Measurements from ENCODE around the gene PDE1C. TPM values are rescaled to one million over a fixed set of nuclear protein-coding genes. Genes with fewer than 3 reads are reported as not detected.

Gene PDE1C
- total and polyA plus RNA-seq, 4 experiments from 2014 or later: not detected

- no peaks in the 10 kb centered on the region for H3K27me3 Mint-ChIP-seq
- CTCF ChIA-PET (ENCODE audit: partially characterized antibody): no interaction called here
- no peaks in the 10 kb centered on the region for H3K4me1 Mint-ChIP-seq
- H3K4me3 ChIP-seq (ENCODE audit: low read length in 2 of 2): no peak overlapping the region
- no peaks in the 10 kb centered on the region for H3K27me3 ChIP-seq (ENCODE audit: insufficient read depth, low read length)
- peaks cover 0 to 5% (median 0%) of the 10 kb centered on the region in 8 donors for H3K9me3 Mint-ChIP-seq
- H3K4me3 Mint-ChIP-seq: no peak overlapping the region
- POLR2A ChIA-PET (ENCODE audit: partially characterized antibody): no interaction called here
- no peak overlapping the region for H3K27ac ChIP-seq (ENCODE audit: low read depth, low read length)
- H3K36me3 Mint-ChIP-seq: no peaks in the 10 kb centered on the region
- no peaks in the 10 kb centered on the region for H3K36me3 ChIP-seq (ENCODE audit: insufficient read depth, low read length)
- no peak overlapping the region for H3K27ac Mint-ChIP-seq
- no peaks in the 10 kb centered on the region for H3K4me1 ChIP-seq (ENCODE audit: insufficient read depth, low read length)
- intact Hi-C loops (cut with micrococcal nuclease): no loop called here
- no peaks in the 10 kb centered on the region for H3K9me3 ChIP-seq (ENCODE audit: control insufficient read depth in 1 of 2, low read length in 2 of 2)
- no peak for DNase-seq
Observed at GRCh38 chr7:31903962-31904361, 166.2 kb downstream of the PDE1C start.

- no peak for DNase-seq
- POLR2A ChIA-PET (ENCODE audit: partially characterized antibody): no interaction called here
- H3K36me3 ChIP-seq (ENCODE audit: insufficient read depth, low read length): no peaks in the 10 kb centered on the region
- H3K27me3 ChIP-seq (ENCODE audit: insufficient read depth, low read length): no peaks in the 10 kb centered on the region
- H3K4me1 ChIP-seq (ENCODE audit: insufficient read depth, low read length): no peaks in the 10 kb centered on the region
- no peak overlapping the region for H3K4me3 Mint-ChIP-seq
- no peak overlapping the region for H3K4me3 ChIP-seq (ENCODE audit: low read length in 2 of 2)
- no peaks in the 10 kb centered on the region for H3K27me3 Mint-ChIP-seq
- H3K4me1 Mint-ChIP-seq: no peaks in the 10 kb centered on the region
- H3K9me3 ChIP-seq (ENCODE audit: control insufficient read depth in 1 of 2, low read length in 2 of 2): no peaks in the 10 kb centered on the region
- H3K36me3 Mint-ChIP-seq: no peaks in the 10 kb centered on the region
- H3K27ac Mint-ChIP-seq: no peak overlapping the region
- intact Hi-C loops (cut with micrococcal nuclease): no loop called here
- H3K9me3 Mint-ChIP-seq: peaks cover 0 to 13% (median 5%) of the 10 kb centered on the region in 8 donors
- CTCF ChIA-PET (ENCODE audit: partially characterized antibody): no interaction called here
- H3K27ac ChIP-seq (ENCODE audit: low read depth, low read length): no peak overlapping the region
Observed at GRCh38 chr7:31899356-31899927, 170.8 kb downstream of the PDE1C start.

GRCh38 chr7:31896925-31897324 lies 173.3 kb downstream of the PDE1C start:
- Histone ChIP-seq H3K27me3 (ENCODE audit: insufficient read depth, low read length) (no peaks in the 10 kb centered on the region), H3K4me1 (ENCODE audit: insufficient read depth, low read length) (no peaks in the 10 kb centered on the region), H3K27ac (ENCODE audit: low read depth, low read length) (no peak overlapping the region), H3K4me3 (ENCODE audit: low read length in 2 of 2) (no peak overlapping the region), H3K36me3 (ENCODE audit: insufficient read depth, low read length) (no peaks in the 10 kb centered on the region), H3K9me3 (ENCODE audit: control insufficient read depth in 1 of 2, low read length in 2 of 2) (no peaks in the 10 kb centered on the region)
- POLR2A ChIA-PET (ENCODE audit: partially characterized antibody): no interaction called here
- Mint-ChIP-seq H3K27me3 (no peaks in the 10 kb centered on the region), H3K4me3 (no peak overlapping the region), H3K9me3 (peaks cover 0 to 15% (median 5%) of the 10 kb centered on the region in 8 donors), H3K27ac (no peak overlapping the region), H3K4me1 (no peaks in the 10 kb centered on the region), H3K36me3 (no peaks in the 10 kb centered on the region)
- CTCF ChIA-PET (ENCODE audit: partially characterized antibody): no interaction called here
- intact Hi-C loops (cut with micrococcal nuclease): no loop called here
- DNase-seq: no peak

- DNase-seq: no peak
- Histone ChIP-seq H3K27me3 (ENCODE audit: insufficient read depth, low read length) (no peaks in the 10 kb centered on the region), H3K27ac (ENCODE audit: low read depth, low read length) (no peak overlapping the region), H3K4me3 (ENCODE audit: low read length in 2 of 2) (no peak overlapping the region), H3K9me3 (ENCODE audit: control insufficient read depth in 1 of 2, low read length in 2 of 2) (no peaks in the 10 kb centered on the region), H3K36me3 (ENCODE audit: insufficient read depth, low read length) (no peaks in the 10 kb centered on the region), H3K4me1 (ENCODE audit: insufficient read depth, low read length) (no peaks in the 10 kb centered on the region)
- POLR2A ChIA-PET (ENCODE audit: partially characterized antibody): no interaction called here
- intact Hi-C loops (cut with micrococcal nuclease): no loop called here
- Mint-ChIP-seq H3K36me3 (no peaks in the 10 kb centered on the region), H3K9me3 (peaks cover 0 to 15% (median 6%) of the 10 kb centered on the region in 8 donors), H3K4me1 (no peaks in the 10 kb centered on the region), H3K4me3 (no peak overlapping the region), H3K27me3 (no peaks in the 10 kb centered on the region), H3K27ac (peak overlapping the region in 1 of 7 donors; percentile 48)
- CTCF ChIA-PET (ENCODE audit: partially characterized antibody): no interaction called here
Observed at GRCh38 chr7:31894308-31894707, 175.9 kb downstream of the PDE1C start.

GRCh38 chr7:31893365-31893764 lies 176.8 kb downstream of the PDE1C start:
- DNase-seq: no peak
- Histone ChIP-seq H3K9me3 (ENCODE audit: control insufficient read depth in 1 of 2, low read length in 2 of 2) (no peaks in the 10 kb centered on the region), H3K27ac (ENCODE audit: low read depth, low read length) (no peak overlapping the region), H3K36me3 (ENCODE audit: insufficient read depth, low read length) (no peaks in the 10 kb centered on the region), H3K27me3 (ENCODE audit: insufficient read depth, low read length) (no peaks in the 10 kb centered on the region), H3K4me3 (ENCODE audit: low read length in 2 of 2) (no peak overlapping the region), H3K4me1 (ENCODE audit: insufficient read depth, low read length) (no peaks in the 10 kb centered on the region)
- ChIA-PET POLR2A (ENCODE audit: partially characterized antibody) (no interaction called here), CTCF (ENCODE audit: partially characterized antibody) (no interaction called here)
- Mint-ChIP-seq H3K4me3 (no peak overlapping the region), H3K4me1 (no peaks in the 10 kb centered on the region), H3K9me3 (peaks cover 0 to 15% (median 6%) of the 10 kb centered on the region in 8 donors), H3K27ac (no peak overlapping the region), H3K36me3 (no peaks in the 10 kb centered on the region), H3K27me3 (no peaks in the 10 kb centered on the region)
- intact Hi-C loops (cut with micrococcal nuclease): no loop called here

- ChIA-PET CTCF (ENCODE audit: partially characterized antibody) (no interaction called here), POLR2A (ENCODE audit: partially characterized antibody) (no interaction called here)
- H3K27me3 ChIP-seq (ENCODE audit: insufficient read depth, low read length): no peaks in the 10 kb centered on the region
- no peak for DNase-seq
- no peaks in the 10 kb centered on the region for H3K9me3 ChIP-seq (ENCODE audit: control insufficient read depth in 1 of 2, low read length in 2 of 2)
- H3K27ac Mint-ChIP-seq: no peak overlapping the region
- H3K27me3 Mint-ChIP-seq: no peaks in the 10 kb centered on the region
- H3K4me3 ChIP-seq (ENCODE audit: low read length in 2 of 2): no peak overlapping the region
- peaks cover 0 to 15% (median 6%) of the 10 kb centered on the region in 8 donors for H3K9me3 Mint-ChIP-seq
- no peak overlapping the region for H3K4me3 Mint-ChIP-seq
- intact Hi-C loops (cut with micrococcal nuclease): no loop called here
- no peaks in the 10 kb centered on the region for H3K36me3 ChIP-seq (ENCODE audit: insufficient read depth, low read length)
- no peaks in the 10 kb centered on the region for H3K36me3 Mint-ChIP-seq
- no peaks in the 10 kb centered on the region for H3K4me1 Mint-ChIP-seq
- no peaks in the 10 kb centered on the region for H3K4me1 ChIP-seq (ENCODE audit: insufficient read depth, low read length)
- H3K27ac ChIP-seq (ENCODE audit: low read depth, low read length): no peak overlapping the region
Observed at GRCh38 chr7:31892099-31892829, 177.9 kb downstream of the PDE1C start.

GRCh38 chr7:31890766-31891165 lies 179.4 kb downstream of the PDE1C start:
- Mint-ChIP-seq H3K9me3 (peaks cover 3 to 22% (median 8%) of the 10 kb centered on the region in 8 donors), H3K36me3 (no peaks in the 10 kb centered on the region), H3K4me3 (no peak overlapping the region), H3K27me3 (no peaks in the 10 kb centered on the region), H3K4me1 (no peaks in the 10 kb centered on the region), H3K27ac (no peak overlapping the region)
- Histone ChIP-seq H3K27ac (ENCODE audit: low read depth, low read length) (no peak overlapping the region), H3K27me3 (ENCODE audit: insufficient read depth, low read length) (no peaks in the 10 kb centered on the region), H3K36me3 (ENCODE audit: insufficient read depth, low read length) (no peaks in the 10 kb centered on the region), H3K4me1 (ENCODE audit: insufficient read depth, low read length) (no peaks in the 10 kb centered on the region), H3K9me3 (ENCODE audit: control insufficient read depth in 1 of 2, low read length in 2 of 2) (no peaks in the 10 kb centered on the region), H3K4me3 (ENCODE audit: low read length in 2 of 2) (no peak overlapping the region)
- no peak for DNase-seq
- ChIA-PET POLR2A (ENCODE audit: partially characterized antibody) (no interaction called here), CTCF (ENCODE audit: partially characterized antibody) (no interaction called here)
- intact Hi-C loops (cut with micrococcal nuclease): no loop called here
